Stimulated activated CD4-positive, alpha-beta T cell treated with anti-CD3 and anti-CD28 coated beads, Interleukin-4, amount 100 ng/mL, for 4 hours (primary cell): ENCODE data around the gene CAMK1.

Source experiments
- DNase-seq, 2 experiments: peaks; one replicate each; pipeline ENCODE4 v3.0.0-alpha.2; 2020

Gene CAMK1

DNA sequence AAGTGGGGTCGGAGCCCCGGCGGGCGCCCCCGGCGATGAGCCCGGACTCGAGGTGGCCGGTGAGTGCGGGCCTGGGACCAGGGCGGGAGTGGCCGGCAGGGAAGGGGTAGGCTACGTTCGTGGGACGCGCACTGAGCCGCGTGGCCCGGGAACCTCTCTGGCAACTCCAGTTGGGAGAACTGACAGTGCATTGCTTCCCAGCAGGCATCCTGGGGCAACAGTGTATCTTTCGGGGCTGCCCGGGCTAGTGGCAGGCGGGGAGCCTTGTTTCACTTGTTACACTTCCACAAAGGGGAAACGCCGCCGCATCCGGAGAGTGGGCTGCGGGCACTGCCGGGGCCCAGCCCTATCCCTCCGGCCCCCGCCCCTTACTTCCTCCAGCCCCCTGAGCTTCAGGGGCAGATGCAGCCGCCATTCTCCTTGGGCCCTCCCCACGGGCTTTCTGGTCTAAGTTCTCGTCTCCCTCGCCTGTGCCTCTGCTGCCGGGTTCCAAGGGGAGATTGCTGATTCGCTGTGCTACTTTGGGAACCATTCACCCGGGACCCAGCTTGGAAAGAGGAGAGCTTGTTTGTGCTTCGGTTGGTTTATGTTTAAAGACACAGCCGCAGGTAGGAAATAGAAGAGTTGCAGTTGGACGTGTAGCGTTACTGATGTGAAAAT is 37.5 kb downstream of the CAMK1 start:
- DNase-seq, result peak in 1 of 2 experiments; percentile 25

DNA sequence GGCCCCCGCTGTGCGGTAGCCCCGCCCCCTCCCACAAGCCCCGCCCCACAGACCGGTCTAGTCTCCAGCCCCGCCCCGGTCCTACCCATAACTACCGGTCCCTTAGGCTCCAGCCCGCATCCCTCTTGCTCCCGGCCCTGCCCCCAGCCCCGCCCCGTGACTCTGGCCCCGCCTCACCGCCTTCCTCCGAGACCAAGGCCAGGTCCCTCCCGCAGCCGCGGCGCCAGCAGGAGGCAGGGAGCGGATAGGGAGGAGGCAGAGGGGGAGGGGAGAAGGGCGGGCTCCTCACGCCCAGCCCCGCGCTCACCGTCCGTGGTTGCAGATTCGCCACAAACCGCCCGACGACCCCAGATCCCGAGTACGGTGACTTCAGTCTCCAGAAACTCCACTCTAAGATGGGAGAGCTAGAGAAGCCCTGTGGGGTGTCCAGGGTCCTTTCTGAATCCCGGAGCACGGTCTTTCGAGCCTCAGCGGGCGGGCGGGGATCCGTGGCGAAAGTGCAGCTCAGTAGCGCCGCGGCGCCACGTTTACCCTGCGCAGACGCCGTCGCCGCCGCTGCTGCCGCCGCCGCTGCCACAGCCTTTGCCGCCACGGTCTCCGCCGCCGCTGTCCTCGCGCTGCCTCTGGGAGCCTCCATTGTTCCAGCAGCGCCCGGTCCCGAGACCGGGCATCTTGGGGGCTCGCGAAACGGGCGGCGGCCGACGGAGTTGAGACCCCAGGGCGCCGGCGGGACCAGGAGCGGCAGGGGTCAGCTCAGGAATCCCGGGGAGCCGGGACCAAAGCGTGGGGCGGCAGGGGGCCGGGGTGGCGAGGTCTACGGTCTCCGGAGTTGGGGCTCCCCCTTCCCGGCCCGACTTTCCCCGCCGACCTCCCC is 38.3 kb downstream of the CAMK1 start, which contains the start of gene BRPF1:
BRPF1 (plus strand) TSS at position 530 of the 874 bp plus-strand sequence. CDS start 2,406 bp downstream, outside the sequence.
- DNase-seq, result peak; percentile 99 to 100

DNA sequence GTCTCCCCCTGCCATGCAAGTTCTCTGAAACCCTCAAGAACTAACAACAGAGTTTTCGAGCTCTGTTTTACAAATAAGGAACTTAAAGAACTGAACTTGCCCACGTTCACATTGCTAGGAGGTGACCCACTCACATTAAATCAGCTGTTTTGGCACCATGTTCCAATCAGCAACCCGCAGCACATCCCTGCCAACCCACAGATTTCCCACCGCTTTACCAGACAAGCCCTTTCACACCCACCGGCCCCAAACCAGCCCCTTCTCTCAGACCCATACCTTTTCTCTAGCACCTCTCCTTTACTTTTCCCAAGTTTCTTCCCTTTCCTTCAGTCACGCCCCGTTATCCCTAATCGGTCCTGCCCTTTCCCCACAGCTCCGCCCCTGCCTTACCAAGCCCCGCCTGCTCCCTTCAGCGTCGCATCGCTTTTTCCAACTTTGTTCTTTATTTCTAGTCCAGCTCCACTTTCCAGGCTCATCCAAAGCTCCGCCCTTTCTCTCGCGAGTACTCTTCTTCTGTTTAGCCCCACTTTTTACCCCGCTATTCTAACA is 39.0 kb downstream of the CAMK1 start:
- no peak for DNase-seq

DNA sequence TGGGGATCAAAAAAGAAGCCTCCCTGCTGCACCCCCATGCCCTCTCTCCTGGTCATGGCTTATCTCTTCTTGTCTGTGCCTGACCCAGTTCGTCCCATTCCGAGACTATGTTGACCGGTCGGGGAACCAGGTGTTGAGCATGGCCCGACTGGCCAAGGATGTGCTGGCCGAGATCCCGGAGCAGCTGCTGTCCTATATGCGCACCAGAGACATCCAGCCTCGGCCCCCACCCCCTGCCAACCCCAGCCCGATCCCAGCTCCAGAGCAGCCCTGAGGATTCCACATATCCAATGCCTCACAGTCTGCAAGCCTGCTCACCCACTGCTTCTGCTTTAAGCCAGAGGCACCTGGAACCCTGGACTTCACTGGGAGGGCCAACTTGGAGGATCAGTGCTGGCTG is 40.3 kb downstream of the CAMK1 start:
- no peak for DNase-seq

DNA sequence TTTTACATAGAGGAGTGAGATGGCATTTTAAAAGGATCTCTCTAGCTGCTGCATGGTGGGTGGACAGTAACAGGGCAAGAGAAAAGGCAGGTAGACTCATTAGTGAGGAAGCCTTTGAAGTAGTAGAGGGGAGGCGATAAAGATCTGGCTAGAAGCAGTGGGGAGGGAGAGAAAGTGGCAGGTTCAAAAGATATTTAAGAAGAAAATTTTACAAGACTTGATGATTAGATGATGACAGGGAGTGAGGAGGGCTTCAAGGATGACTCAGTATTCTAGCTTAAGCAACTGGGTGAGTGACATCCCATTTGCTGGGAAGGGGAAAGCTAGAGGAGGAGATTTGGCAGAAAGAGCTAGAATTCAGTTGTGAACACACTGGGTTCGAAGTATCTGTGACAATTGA is 42.0 kb downstream of the CAMK1 start:
- DNase-seq, result no peak

DNA sequence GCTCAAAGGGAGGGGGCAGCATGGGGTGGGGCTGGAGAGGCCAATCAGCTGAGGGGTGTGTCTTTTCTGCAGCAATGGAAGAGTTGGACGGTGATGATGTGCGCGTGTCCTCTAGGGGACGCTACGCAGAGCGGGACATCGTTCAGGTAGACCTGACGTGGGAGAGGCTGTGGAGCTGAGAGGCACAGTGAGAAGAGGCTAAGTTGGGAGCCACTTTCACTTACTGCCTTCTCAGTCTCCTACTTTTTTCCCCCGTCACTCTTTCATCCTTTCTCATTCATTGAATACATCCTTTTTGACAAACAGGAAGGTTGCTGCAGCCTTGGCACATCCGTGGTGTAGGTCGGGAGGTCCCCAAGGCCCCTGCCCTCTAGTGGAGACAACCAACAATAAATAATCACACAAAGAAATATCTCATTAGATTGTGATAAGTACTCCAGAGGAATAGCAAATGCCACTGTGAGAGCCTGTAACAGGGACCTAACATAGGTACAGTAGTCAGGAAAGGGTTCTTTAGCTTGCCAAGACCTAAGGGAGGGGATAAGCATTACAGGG is 42.6 kb downstream of the CAMK1 start:
- peak; percentile 27 to 54 for DNase-seq

DNA sequence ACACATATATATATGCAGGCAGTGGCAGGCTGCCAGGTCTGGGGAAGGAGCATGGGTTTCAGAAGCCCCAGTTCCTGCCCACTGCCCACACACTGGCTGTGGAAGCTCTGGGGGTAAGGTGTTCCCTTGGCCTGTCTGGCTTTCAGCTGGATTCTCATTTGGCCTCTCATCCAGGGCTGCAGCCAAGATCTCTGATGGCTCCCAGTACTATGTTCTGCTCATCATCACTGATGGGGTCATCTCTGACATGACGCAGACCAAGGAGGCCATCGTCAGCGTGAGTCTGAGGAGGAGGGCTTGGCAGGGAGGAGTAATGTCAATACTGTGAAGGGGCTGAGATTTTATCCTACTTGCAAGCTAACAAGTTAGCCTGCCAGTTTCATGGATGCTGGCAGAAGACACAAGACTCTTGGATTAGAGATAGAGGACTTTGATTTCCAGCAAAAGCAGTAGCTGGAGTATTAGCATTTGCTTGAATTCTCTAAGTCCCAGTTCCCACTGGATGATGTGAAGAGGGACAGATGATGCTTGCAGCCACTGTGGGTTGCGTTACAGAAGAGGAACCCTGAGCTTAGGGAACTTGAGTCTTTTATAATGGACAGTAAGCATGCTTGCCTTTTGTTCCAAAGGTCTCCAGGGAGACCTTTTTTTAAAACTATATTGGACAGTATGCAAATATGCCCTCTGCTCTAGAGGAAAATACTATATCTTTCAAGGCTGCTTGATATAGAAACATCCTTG is 43.8 kb downstream of the CAMK1 start:
- no peak for DNase-seq

DNA sequence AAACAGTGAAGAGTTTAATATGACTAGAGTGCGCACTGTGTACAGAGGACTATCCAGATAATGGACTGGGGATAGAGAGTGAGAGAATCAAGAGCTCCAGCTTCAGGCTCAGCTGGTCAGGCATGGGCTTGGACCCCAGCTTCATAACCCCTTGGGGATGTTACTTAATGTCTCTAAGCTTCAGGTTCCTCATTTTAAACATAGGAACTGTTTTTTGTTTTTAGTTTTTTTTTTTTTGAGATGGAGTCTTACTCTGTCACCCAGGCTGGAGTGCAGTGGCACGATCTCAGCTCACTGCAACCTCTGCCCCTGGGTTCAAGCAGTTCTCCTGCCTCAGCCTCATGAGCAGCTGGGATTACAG is 48.1 kb downstream of the CAMK1 start:
- DNase-seq, result no peak

DNA sequence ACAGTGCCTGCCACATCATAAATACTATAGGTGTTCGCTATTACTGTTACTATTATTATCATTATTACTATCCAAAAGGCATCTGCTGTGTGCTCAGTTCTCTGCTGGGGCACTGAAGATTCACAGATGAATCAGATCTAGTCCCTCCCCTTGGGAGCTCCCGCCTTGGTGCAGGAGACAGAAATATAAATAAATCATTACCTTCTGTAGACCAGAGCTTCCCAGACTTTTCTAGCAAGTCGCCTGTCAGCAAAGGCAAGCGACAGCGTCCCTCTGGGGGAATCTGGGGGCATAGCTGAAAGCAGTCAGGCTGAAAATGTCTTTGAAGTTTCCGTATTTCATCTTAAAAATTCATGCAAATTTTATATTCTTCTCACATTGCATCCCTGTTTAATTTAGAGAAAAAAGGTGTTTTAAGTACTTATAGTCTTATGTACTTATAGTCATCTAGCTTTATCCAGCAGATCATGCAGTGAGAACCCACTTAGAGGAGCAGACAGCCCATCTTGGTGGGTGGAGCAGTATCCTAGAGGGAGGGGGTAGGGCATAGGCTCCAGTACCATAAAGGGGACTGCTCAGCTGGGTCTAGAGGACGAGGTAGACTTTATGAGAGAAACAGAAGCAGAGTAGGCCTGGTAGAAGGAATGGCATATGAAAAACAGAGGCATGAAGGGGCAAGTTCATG is 48.6 kb downstream of the CAMK1 start:
- no peak for DNase-seq

DNA sequence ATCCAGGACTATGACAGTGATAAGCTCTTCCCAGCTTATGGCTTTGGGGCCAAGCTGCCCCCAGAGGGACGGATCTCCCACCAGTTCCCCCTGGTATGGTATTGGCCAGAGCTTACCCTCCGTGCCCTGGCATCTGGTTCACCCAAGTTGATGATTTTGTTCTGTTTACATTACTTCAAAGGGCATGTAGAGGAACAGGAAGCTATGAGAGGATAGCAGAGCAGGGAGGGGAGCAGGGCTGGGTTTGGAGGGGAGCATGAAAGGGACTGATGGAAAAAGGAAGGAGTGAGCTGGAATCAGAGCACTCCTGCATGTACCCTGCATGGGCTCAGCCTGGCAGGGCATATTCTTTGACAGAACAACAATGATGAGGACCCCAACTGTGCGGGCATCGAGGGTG is 51.6 kb downstream of the CAMK1 start:
- no peak for DNase-seq

DNA sequence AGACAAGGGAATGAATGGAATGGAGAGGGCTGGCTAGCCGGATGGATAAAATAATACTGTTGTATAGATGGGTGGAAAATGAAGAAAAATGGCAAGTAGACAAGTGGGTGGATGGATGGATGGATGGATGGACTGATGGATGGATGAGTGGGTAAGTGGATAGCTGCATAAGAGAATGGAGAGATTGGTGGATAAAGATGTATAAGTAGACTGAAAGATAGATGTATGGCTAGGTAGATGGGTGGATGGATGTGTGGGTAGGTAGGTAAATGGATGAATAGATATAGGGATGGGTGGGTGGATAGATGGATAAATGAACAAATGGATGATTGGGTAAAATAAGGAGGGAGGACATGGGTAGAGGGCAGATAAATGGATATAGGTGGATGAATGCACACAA is 52.2 kb downstream of the CAMK1 start:
- no peak for DNase-seq

DNA sequence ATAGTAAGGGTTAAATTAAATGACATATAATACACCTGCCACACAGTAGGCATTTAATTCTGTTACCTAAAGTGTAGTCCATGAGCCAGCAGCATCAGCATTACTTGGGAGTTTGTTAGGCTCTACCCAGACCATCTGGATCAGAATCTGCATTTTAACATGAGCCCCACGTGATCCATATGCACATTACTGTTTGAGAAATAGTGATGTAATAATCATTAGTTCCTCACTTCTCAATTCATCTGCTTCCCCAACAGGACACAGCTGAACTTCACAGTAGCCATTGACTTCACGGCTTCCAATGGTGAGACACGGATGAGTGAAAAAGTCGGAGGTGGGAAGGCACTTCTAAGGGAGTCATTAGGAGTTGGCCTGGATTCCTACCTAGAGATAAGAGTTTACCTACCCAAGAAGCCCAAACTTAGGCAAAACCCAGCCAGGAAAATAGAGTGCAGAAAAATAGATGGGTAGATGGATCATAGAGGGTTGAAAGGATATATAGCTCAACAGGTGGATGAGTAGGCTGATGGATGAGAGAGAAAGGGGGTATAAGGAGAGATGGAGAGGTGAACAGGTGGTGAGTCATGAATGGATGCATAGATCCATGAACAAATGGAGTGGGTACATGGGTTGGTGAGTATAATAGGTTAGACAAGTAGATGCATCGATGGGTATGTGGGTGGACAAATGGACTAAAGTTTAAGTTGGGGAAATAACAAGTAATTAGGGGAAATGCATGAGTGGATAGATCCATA is 52.8 kb downstream of the CAMK1 start:
- DNase-seq, result no peak

DNA sequence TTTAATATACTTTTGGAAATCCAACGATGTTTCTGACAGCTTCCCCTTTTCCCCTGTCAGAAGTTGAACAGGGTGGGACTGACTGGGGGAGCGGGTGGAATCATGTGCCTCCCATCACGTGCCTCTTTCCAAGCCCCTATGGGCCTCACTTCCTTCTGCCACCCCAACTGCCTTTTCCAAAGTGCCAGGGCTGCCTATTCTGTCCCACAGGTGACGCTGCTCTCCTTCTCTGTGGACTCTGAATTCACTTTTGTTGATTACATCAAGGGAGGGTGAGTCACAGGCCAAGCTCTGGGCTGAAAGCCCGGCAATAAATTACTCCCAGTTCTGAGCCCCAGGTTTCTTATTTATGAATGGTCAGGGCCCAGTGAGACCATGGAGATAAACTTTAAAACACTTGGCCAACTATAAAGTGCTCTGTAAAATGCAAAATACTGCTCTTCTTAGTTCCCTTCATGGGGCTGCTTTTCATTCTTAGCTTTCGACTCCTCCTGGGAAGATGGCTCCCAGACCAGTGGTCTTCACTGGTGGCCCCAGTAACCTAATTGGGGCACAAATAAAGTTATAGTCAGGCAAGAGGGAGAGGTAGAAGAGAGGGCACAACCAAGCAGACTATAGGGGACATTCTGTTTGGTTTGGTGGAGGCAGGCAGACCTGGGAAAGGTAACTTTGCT is 53.8 kb downstream of the CAMK1 start:
- DNase-seq, result peak in 1 of 2 experiments; percentile 34

DNA sequence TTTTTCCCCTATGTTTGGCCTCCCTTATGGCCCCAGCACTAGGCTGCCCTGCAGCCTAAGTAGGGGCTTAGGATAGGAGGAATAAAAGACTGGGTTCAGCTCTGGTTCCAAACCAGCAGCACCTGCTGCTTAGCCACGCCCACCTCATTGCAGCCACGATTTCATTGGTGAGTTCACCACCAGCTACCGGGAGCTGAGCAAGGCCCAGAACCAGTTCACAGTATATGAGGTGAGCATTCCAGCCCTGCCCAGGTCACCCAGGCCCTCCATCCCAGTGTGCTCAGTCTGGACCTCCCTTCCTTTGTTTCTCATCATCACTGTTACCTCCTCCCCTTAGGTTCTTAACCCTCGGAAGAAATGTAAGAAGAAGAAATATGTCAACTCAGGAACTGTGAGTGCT is 54.6 kb downstream of the CAMK1 start:
- DNase-seq, result no peak

DNA sequence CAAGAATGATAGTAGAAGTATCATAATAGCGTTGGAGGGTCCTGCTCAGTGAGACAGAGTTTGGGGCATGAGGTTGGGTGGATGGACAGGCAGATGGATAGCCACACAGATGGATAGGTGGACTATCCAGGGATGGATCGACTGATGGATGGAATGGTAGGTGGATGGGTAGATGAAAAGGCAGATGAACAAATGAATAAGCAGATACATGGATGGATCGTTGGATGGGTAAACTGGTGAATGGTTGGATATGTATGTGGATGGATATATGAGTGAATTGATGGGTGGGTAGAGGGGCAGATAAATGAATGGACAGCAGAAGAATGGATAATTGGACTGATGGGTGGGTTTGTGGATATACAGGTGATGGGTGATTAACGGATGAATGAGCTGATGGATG is 56.6 kb downstream of the CAMK1 start:
- DNase-seq, result no peak

DNA sequence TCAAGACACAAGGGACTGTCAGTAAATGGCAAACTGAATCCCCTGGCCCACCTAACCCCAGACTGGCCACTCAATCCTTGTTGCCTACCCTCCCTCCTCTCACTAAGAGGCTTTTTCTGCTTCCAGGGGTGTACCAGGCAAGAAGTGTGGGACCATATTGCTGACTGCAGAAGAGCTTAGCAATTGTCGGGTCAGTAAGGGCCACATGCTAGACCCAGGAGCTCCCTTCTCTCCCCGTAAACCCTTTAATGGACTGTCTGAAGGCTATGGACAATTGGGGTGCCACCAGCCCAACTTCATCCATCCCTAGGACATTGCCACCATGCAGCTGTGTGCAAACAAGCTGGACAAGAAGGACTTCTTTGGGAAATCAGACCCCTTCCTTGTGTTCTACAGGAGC is 57.3 kb downstream of the CAMK1 start:
- no peak for DNase-seq

DNA sequence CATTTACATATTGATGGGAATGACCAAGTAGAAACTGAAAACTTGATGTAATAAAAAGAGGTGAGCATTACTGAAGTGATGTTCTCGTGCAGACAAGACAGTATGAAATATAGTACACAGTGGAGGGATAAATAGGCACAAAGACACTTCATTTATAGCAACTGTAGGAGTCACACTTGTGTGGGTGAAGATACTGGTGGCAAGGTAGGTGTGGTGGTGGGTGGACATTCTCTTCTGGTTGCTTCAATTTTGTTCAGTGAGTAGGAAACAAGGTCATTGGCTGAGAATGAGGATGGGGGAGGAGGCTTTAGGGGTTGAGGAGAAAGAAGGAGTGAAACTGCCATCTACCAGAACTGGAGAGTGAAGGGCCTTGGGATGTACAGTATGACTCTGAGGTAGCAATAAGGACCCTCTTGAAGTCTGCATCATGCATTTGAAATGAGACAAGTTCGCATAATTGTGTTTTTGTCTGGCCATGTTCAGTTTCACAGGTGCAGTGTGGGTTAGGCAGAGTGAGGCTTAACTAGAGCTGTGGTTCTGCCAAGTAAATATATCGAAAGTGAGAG is 59.5 kb downstream of the CAMK1 start:
- no peak for DNase-seq
